ENCODE results near the gene CMIP. TPM values are rescaled to one million over a fixed set of nuclear protein-coding genes. Genes with fewer than 3 reads are reported as not detected.
A peak's percentile ranks its signal among the peaks of the same experiment; 100 is the strongest.

CMIP gene
- total RNA-seq, 4 donors from 2014 or later = 63.9 to 89.9 (median 70.0) TPM

DNA sequence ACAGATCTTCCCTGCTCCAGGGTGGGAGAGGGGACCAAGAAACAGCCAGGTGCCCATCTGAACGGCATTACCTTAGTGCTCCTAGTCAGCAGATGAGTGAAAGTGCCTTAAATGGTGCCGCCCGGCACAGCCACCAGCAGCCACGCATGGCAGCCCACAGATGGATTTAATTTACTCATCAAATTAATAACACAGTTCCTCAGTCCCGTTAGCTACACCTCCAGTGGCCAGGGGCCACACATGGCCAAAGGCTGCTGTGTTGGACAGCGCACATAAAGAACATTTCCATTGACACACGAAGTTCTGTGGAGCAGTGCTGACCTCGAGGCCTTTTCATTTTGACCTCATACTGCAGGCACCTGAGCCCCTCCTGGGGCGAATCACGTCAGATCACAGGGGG lies 166.3 kb downstream of the CMIP start:
- TF ChIP-seq EP300 (IDR thresholded peaks at IDR 0.05) (no peak), POLR2A (IDR thresholded peaks at IDR 0.05) (no peak), POLR2AphosphoS5 (IDR thresholded peaks at IDR 0.05) (no peak)
- TF ChIP-seq, protein P1, sequence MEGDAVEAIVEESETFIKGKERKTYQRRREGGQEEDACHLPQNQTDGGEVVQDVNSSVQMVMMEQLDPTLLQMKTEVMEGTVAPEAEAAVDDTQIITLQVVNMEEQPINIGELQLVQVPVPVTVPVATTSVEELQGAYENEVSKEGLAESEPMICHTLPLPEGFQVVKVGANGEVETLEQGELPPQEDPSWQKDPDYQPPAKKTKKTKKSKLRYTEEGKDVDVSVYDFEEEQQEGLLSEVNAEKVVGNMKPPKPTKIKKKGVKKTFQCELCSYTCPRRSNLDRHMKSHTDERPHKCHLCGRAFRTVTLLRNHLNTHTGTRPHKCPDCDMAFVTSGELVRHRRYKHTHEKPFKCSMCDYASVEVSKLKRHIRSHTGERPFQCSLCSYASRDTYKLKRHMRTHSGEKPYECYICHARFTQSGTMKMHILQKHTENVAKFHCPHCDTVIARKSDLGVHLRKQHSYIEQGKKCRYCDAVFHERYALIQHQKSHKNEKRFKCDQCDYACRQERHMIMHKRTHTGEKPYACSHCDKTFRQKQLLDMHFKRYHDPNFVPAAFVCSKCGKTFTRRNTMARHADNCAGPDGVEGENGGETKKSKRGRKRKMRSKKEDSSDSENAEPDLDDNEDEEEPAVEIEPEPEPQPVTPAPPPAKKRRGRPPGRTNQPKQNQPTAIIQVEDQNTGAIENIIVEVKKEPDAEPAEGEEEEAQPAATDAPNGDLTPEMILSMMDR (IDR thresholded peaks at IDR 0.05) = no peak
- no peaks in the 10 kb centered on the region for H3K9me3 ChIP-seq
- peak overlapping the region; percentile 59 for H3K27ac ChIP-seq
- no peak for DNase-seq (ENCODE audit: low spot score in 2 of 2)
- H3K4me1 ChIP-seq = peaks cover 59% of the 10 kb centered on the region
- H3K27me3 ChIP-seq = no peaks in the 10 kb centered on the region
- peak overlapping the region; percentile 16 for H3K4me3 ChIP-seq
- H3K36me3 ChIP-seq = peaks cover 11% of the 10 kb centered on the region
- WGBS = 82% methylated on average over 10 of the region's 10 CpGs

GRCh38 chr16:81611721-81612120 lies 167.1 kb downstream of the CMIP start:
- no peaks in the 10 kb centered on the region for H3K9me3 ChIP-seq
- DNase-seq (ENCODE audit: low spot score in 2 of 2) = no peak
- H3K27me3 ChIP-seq = no peaks in the 10 kb centered on the region
- no peak for TF ChIP-seq EP300 (IDR thresholded peaks at IDR 0.05)
- TF ChIP-seq POLR2A (IDR thresholded peaks at IDR 0.05) = no peak
- no peak for TF ChIP-seq POLR2AphosphoS5 (IDR thresholded peaks at IDR 0.05)
- TF ChIP-seq, protein P1 (IDR thresholded peaks at IDR 0.05) = no peak
- H3K4me3 ChIP-seq = no peak overlapping the region
- peaks cover 17% of the 10 kb centered on the region for H3K36me3 ChIP-seq
- H3K27ac ChIP-seq = peak overlapping the region; percentile 59
- peaks cover 67% of the 10 kb centered on the region for H3K4me1 ChIP-seq
- 81% methylated on average over 5 of the region's 6 CpGs for WGBS

GRCh38 chr16:81612351-81613163 lies 167.9 kb downstream of the CMIP start:
- peak in 1 of 2 donors; percentile 72 for DNase-seq (ENCODE audit: low spot score in 2 of 2)
- H3K4me1 ChIP-seq = peaks cover 68% of the 10 kb centered on the region
- TF ChIP-seq POLR2A (IDR thresholded peaks at IDR 0.05) (no peak), EP300 (IDR thresholded peaks at IDR 0.05) (no peak), POLR2AphosphoS5 (IDR thresholded peaks at IDR 0.05) (peak in 1 of 3 donors; percentile 40)
- TF ChIP-seq, protein P1 (IDR thresholded peaks at IDR 0.05) = no peak
- no peaks in the 10 kb centered on the region for H3K27me3 ChIP-seq
- no peaks in the 10 kb centered on the region for H3K9me3 ChIP-seq
- WGBS = 28% methylated on average over 13 of the region's 17 CpGs
- H3K27ac ChIP-seq = peak overlapping the region; percentile 23
- peaks cover 25% of the 10 kb centered on the region for H3K36me3 ChIP-seq
- H3K4me3 ChIP-seq = no peak overlapping the region

DNA sequence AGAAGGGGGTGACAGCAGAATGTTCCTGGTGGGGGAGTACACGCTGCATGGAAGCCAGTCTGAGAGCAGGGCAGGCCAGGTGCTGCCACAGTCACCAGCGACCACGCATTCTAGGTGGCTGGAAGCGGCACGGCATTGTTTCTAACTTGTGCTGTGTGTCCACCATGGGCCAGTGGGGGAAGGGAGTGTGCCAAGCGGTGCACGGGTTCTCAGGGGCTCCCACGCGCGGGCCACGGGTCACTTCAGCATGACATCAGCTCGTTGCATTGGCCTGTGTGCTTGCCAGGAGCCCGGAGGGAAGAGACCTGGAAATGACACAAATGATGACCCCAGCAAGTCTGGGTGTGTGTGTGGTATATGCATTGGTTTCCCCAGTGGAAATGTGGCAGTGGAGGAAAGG lies 169.6 kb downstream of the CMIP start:
- TF ChIP-seq, protein P1 (IDR thresholded peaks at IDR 0.05) = no peak
- TF ChIP-seq EP300 (IDR thresholded peaks at IDR 0.05) = no peak
- no peak for TF ChIP-seq POLR2A (IDR thresholded peaks at IDR 0.05)
- TF ChIP-seq POLR2AphosphoS5 (IDR thresholded peaks at IDR 0.05) = no peak
- Histone ChIP-seq H3K4me1 (peaks cover 68% of the 10 kb centered on the region), H3K9me3 (no peaks in the 10 kb centered on the region), H3K4me3 (no peak overlapping the region), H3K36me3 (peaks cover 31% of the 10 kb centered on the region), H3K27ac (no peak overlapping the region), H3K27me3 (no peaks in the 10 kb centered on the region)
- DNase-seq (ENCODE audit: low spot score in 2 of 2) = no peak
- 82% methylated on average over 13 of the region's 13 CpGs for WGBS

DNA sequence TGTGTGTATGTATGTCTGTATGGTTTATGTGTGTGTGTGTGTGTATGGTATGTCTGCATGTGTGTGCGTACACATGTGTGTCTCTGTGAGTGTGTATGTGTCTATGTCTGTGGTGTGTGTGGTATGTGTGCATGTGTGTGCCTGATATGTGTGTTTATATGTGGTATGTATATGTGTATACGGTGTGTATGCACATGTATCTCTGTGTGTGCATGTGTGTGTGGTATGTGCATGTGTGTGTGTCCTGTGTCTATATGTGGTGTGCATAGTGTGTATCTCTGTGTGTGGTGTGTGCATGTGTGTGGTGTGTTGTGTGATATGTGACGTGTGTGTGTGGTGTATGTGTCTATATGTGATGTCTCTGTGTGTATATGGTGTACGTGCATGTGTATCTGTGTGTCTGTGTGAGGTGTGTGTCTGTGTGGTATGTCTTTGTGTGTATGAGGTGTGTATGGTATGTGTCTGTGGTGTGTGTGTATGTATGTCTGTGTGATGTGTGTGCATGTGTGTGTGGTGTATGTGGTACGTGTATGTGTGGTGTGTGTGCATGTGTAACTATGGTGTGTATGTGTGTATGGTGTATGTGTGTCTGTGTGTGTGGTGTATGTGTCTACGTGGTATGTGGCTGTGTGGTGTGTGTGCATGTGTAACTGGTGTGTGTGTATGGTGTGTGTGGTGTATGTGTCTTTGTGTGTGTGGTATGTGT lies 170.2 kb downstream of the CMIP start:
- Histone ChIP-seq H3K27me3 (no peaks in the 10 kb centered on the region), H3K36me3 (peaks cover 28% of the 10 kb centered on the region), H3K9me3 (no peaks in the 10 kb centered on the region), H3K4me3 (no peak overlapping the region), H3K27ac (no peak overlapping the region), H3K4me1 (peaks cover 62% of the 10 kb centered on the region)
- DNase-seq (ENCODE audit: low spot score in 2 of 2) = no peak
- 92% methylated on average over 6 of the region's 6 CpGs for WGBS
- TF ChIP-seq EP300 (IDR thresholded peaks at IDR 0.05) = no peak
